Endothelial cell of umbilical vein (primary cell): ENCODE results near the gene HOXD12. TPM values are rescaled to one million over a fixed set of nuclear protein-coding genes. Genes with fewer than 3 reads are reported as not detected.

ENCODE experiments used
- BruUV-seq: library from RNA; stranded (reverse); fragments of 400-500 nt; replicated peaks from 2 replicates; lab custom pipeline; 2021; lab: Mats Ljungman, UMichigan
- CTCF ChIA-PET: fragments of 300-600, 350-600 bp; sonication (Branson Sonifier 250); formaldehyde crosslinking; loops from one replicate; lab custom pipeline; 2021; ENCODE audit warnings: antibody characterized with exemption, inconsistent platforms; lab: Charles Lee
- POLR2A ChIA-PET: fragments of 300-600, 350-600 bp; sonication (Branson Sonifier 250); formaldehyde crosslinking; loops from one replicate; lab custom pipeline; 2021; ENCODE audit warnings: antibody characterized with exemption, inconsistent platforms; lab: Charles Lee
- DNase-seq: peaks from one replicate; pipeline ENCODE4 v3.0.0-alpha.2; 2011; ENCODE audit warnings: low read depth, low spot score
- FAIRE-seq: peaks from 2 replicates; lab custom pipeline; 2011; peaks lifted over from hg19 to GRCh38; lab: Jason Lieb, UNC
- H2AFZ ChIP-seq: 2 replicates; pipeline ENCODE4 v1.6.0; 2012; ENCODE audit warnings: low read depth, low read length, control low read depth, inconsistent platforms
- H3K27ac ChIP-seq: 2 replicates; pipeline ENCODE4 v1.5.1; 2011; ENCODE audit warnings: low read depth, mild to moderate bottlenecking, control low read depth, low read length, moderate library complexity; ENCODE audit not compliant: insufficient read depth
- H3K27me3 ChIP-seq, 2 experiments: 2 replicates each; pipeline versions ENCODE4 v1.6.0 to v1.6.1; 2011; ENCODE audit warnings: low read length in 2 of 2, mixed read lengths in 1 of 2; ENCODE audit not compliant: control insufficient read depth in 2 of 2, insufficient read depth in 2 of 2
- H3K36me3 ChIP-seq, 2 experiments: 2 replicates in 1 of 2; 3 replicates in 1 of 2; pipeline ENCODE4 v1.5.1; 2011; ENCODE audit warnings: low read length in 2 of 2, mild to moderate bottlenecking in 1 of 2, moderate library complexity in 1 of 2; ENCODE audit not compliant: control insufficient read depth in 2 of 2, insufficient read depth in 2 of 2; ENCODE audit errors: extremely low read depth in 1 of 2
- H3K4me1 ChIP-seq: 3 replicates; pipeline ENCODE4 v1.5.1; 2011; ENCODE audit warnings: mild to moderate bottlenecking, low read length; ENCODE audit not compliant: control insufficient read depth, insufficient read depth; ENCODE audit errors: extremely low read depth
- H3K4me2 ChIP-seq: 2 replicates; pipeline ENCODE4 v1.6.1; 2011; ENCODE audit warnings: low read length, control low read depth, mixed read lengths; ENCODE audit not compliant: insufficient read depth
- H3K4me3 ChIP-seq, 3 experiments: fragments of 200-600 bp in 1 of 3; sonication (generic), shearing (Covaris generic) in 1 of 3; replicated peaks in 1 of 3; 2 replicates each; pipeline ENCODE4 v1.5.1; 2011 to 2016; ENCODE audit warnings: control low read depth in 3 of 3, low read length in 3 of 3, mild to moderate bottlenecking in 2 of 3, inconsistent platforms in 1 of 3, low read depth in 1 of 3, moderate library complexity in 1 of 3; ENCODE audit not compliant: insufficient read depth in 1 of 3
- H3K79me2 ChIP-seq: 2 replicates; pipeline ENCODE4 v1.6.0; 2012; ENCODE audit warnings: low read length, inconsistent platforms; ENCODE audit not compliant: control insufficient read depth, insufficient read depth
- H3K9ac ChIP-seq: replicated peaks from 2 replicates; pipeline ENCODE3; 2011; ENCODE audit warnings: low read length, control low read depth; ENCODE audit not compliant: insufficient read depth; ENCODE audit errors: extremely low read depth
- H3K9me1 ChIP-seq: replicated peaks from 3 replicates; pipeline ENCODE4 v1.6.0; 2011; ENCODE audit warnings: mild to moderate bottlenecking, low read length; ENCODE audit not compliant: control insufficient read depth, insufficient read depth; ENCODE audit errors: extremely low read depth
- H3K9me3 ChIP-seq: replicated peaks from 2 replicates; pipeline ENCODE4 v1.5.1; 2012; ENCODE audit warnings: low read length, inconsistent platforms; ENCODE audit not compliant: control insufficient read depth, insufficient read depth
- H4K20me1 ChIP-seq: replicated peaks from 2 replicates; pipeline ENCODE3; 2011; ENCODE audit warnings: mild to moderate bottlenecking, low read length; ENCODE audit not compliant: control insufficient read depth, insufficient read depth; ENCODE audit errors: extremely low read depth
- CTCF ChIP-seq, 2 donors: IDR thresholded peaks; 1 replicate in 1 of 2; 2 replicates in 1 of 2; pipeline ENCODE4 v1.5.1; 2011; ENCODE audit warnings: low read length in 2 of 2, mild to moderate bottlenecking in 2 of 2, moderate library complexity in 2 of 2, control low read depth in 1 of 2, inconsistent platforms in 1 of 2, low read depth in 1 of 2; ENCODE audit not compliant: insufficient read depth in 1 of 2; ENCODE audit errors: extremely low read depth in 1 of 2
- EZH2 ChIP-seq: IDR thresholded peaks from 2 replicates; pipeline ENCODE4 v1.6.1; 2012; ENCODE audit warnings: borderline replicate concordance, low read depth, mild to moderate bottlenecking, moderate library complexity, low read length, inconsistent platforms; ENCODE audit not compliant: severe bottlenecking
- FOS ChIP-seq: IDR thresholded peaks from 2 replicates; pipeline ENCODE4 v1.6.1; 2011; ENCODE audit warnings: mild to moderate bottlenecking, low read length, moderate library complexity, borderline replicate concordance; ENCODE audit not compliant: insufficient read depth
- GATA2 ChIP-seq: IDR thresholded peaks from 2 replicates; pipeline ENCODE4 v1.7.0; 2011; ENCODE audit warnings: low read depth, mild to moderate bottlenecking, moderate library complexity, mixed read lengths, low read length; ENCODE audit not compliant: insufficient read length, insufficient read depth
- JUN ChIP-seq: IDR thresholded peaks from 2 replicates; pipeline ENCODE4 v1.6.1; 2011; ENCODE audit warnings: borderline replicate concordance, low read depth; ENCODE audit not compliant: insufficient read length, insufficient read depth
- MAX ChIP-seq: IDR thresholded peaks from 2 replicates; pipeline ENCODE4 v1.6.1; 2011; ENCODE audit not compliant: insufficient read depth, insufficient read length
- MYC ChIP-seq: IDR thresholded peaks from one replicate; pipeline ENCODE4 v1.6.1; 2011; ENCODE audit warnings: mild to moderate bottlenecking, low read depth, low read length
- POLR2A ChIP-seq: IDR thresholded peaks from 2 replicates; pipeline ENCODE4 v1.6.1; 2012; ENCODE audit warnings: low read depth, mild to moderate bottlenecking, control low read depth, low read length
- POLR2AphosphoS5 ChIP-seq: IDR thresholded peaks from 2 replicates; pipeline ENCODE4 v1.6.1; 2012; ENCODE audit warnings: low read depth, mild to moderate bottlenecking, control low read depth, low read length, moderate library complexity; ENCODE audit not compliant: insufficient read depth
- dilution Hi-C: fragments of 300-500 bp; cut with MboI; formaldehyde crosslinking; loops from one replicate; pipeline ENCODE4 v1.15.0; 2019; ENCODE audit warnings: low sequenced_read_pairs; ENCODE audit not compliant: extremely low pct_ligation_motif_present
- intact Hi-C: fragments of 100-400 bp; cut with micrococcal nuclease; formaldehyde crosslinking; loops from one replicate; pipeline ENCODE4 v1.10.0; 2022
- polyA plus RNA-seq, 4 experiments: library from polyadenylated mRNA; depleted of rRNA in 3 of 4; stranded (reverse) in 3 of 4; unstranded in 1 of 4; fragments of >200 nt; gene quantifications; 2 replicates each; pipeline versions ENCODE4 v1.2.1 to v1.2.3, GENCODE V29; 2011 to 2012; ENCODE audit warnings: missing spikeins in 1 of 4
- total RNA-seq: library from RNA; stranded (reverse); gene quantifications from 2 replicates; pipeline ENCODE4 v1.2.3, GENCODE V29; 2021

Gene HOXD12
- total and polyA plus RNA-seq, 2 donors (not counting 3 experiments of a cell fraction or from before 2014, with no cell fraction given), result not detected

- no peaks in the 10 kb centered on the region for H3K9me3 ChIP-seq
- no peaks in the 10 kb centered on the region for H3K9me1 ChIP-seq
- FAIRE-seq (no peak), DNase-seq (no peak)
- ChIA-PET POLR2A (interaction anchor here (2.0 kb wide), 1 partner anchor 424 kb away, joined by 5 read pairs; no protein-coding TSS in a partner anchor), CTCF (interaction anchor here (1.3 to 10.1 kb wide), 6 partner anchors 10 to 685 kb away, joined by 4 to 458 read pairs (median 98); no protein-coding TSS in a partner anchor)
- H3K4me3 ChIP-seq, result peak overlapping the region; percentile 43 to 93 (median 52)
- no peaks in the 10 kb centered on the region for H4K20me1 ChIP-seq
- no TSS peak for BruUV-seq
- peak overlapping the region; percentile 99 for H3K4me2 ChIP-seq
- H3K27me3 ChIP-seq, result no peaks in the 10 kb centered on the region
- H3K79me2 ChIP-seq, result peaks cover 18% of the 10 kb centered on the region
- dilution Hi-C loops (loop anchor here (25.0 kb wide), 1 partner anchor 508 kb away; no protein-coding TSS in a partner anchor), intact Hi-C loops (loop anchor here (1.0 to 5.0 kb wide), 5 partner anchors 9 to 1628 kb away; partner anchors contain the start of gene HNRNPA3)
- H2AFZ ChIP-seq, result peak overlapping the region; percentile 49
- H3K9ac ChIP-seq, result peak overlapping the region; percentile 90
- peak overlapping the region; percentile 67 for H3K27ac ChIP-seq
- H3K4me1 ChIP-seq, result peaks cover 41% of the 10 kb centered on the region
- H3K36me3 ChIP-seq, result no peaks in the 10 kb centered on the region
- TF ChIP-seq EZH2 (no peak), MAX (no peak), JUN (no peak), POLR2AphosphoS5 (no peak), FOS (no peak), MYC (no peak), CTCF (IDR thresholded peaks at IDR 0.05; ENCODE audit: extremely low read depth in 1 of 2, insufficient read depth in 1 of 2, low read depth in 1 of 2, low read length in 2 of 2) (no peak), GATA2 (no peak), POLR2A (no peak)
These were observed 30.2 kb downstream of the HOXD12 start for GRCh38 chr2:176129813-176130146.
